OCI-LY7 (cell line): ENCODE results near the gene DNAJC3. TPM values are rescaled to one million over a fixed set of nuclear protein-coding genes. Genes with fewer than 3 reads are reported as not detected.

Source experiments
- BruUV-seq: library from RNA; stranded (reverse); fragments of 400-500 nt; replicated peaks from 2 replicates; lab custom pipeline; 2021; lab: Mats Ljungman, UMichigan
- CTCF ChIA-PET: fragments of 300-600 bp; sonication (Branson Sonifier 250); formaldehyde crosslinking; loops from one replicate; lab custom pipeline; 2022; ENCODE audit warnings: antibody characterized with exemption; ENCODE audit not compliant: unreplicated experiment; lab: Charles Lee
- POLR2A ChIA-PET: fragments of 300-600 bp; sonication (Branson Sonifier 250); formaldehyde crosslinking; loops from one replicate; lab custom pipeline; 2022; ENCODE audit warnings: antibody characterized with exemption; lab: Charles Lee
- DNase-seq: peaks from one replicate; pipeline ENCODE4 v3.0.0-alpha.2; 2015; ENCODE audit warnings: low spot score
- H2AFZ ChIP-seq: fragments of 200-600 bp; sonication (generic), shearing (Covaris generic); 2 replicates; pipeline ENCODE4 v1.6.1; 2014; ENCODE audit warnings: mild to moderate bottlenecking, antibody characterized with exemption, low read length, moderate library complexity
- H3K27ac ChIP-seq: fragments of 200-600 bp; sonication (generic); 2 replicates; pipeline ENCODE4 v1.5.1; 2014; ENCODE audit warnings: mixed run types, low read depth, mild to moderate bottlenecking, moderate library complexity, low read length, inconsistent platforms; ENCODE audit not compliant: poor library complexity, severe bottlenecking
- H3K36me3 ChIP-seq: fragments of 200-600 bp; sonication (generic); 2 replicates; pipeline ENCODE4 v1.6.1; 2014; ENCODE audit warnings: mild to moderate bottlenecking, antibody characterized with exemption, low read length, moderate library complexity, mixed read lengths; ENCODE audit not compliant: insufficient read depth
- H3K4me1 ChIP-seq: fragments of 200-600 bp; sonication (generic); 2 replicates; pipeline ENCODE4 v1.5.1; 2014; ENCODE audit warnings: mild to moderate bottlenecking, low read length; ENCODE audit not compliant: insufficient read depth, poor library complexity, severe bottlenecking
- H3K4me2 ChIP-seq: fragments of 200-600 bp; sonication (generic); 2 replicates; pipeline ENCODE4 v1.6.1; 2014; ENCODE audit warnings: mild to moderate bottlenecking, low read length
- H3K4me3 ChIP-seq: fragments of 200-600 bp; sonication (generic); 2 replicates; pipeline ENCODE4 v1.5.1; 2014; ENCODE audit warnings: mild to moderate bottlenecking, low read depth, low read length; ENCODE audit not compliant: poor library complexity, severe bottlenecking
- H3K79me2 ChIP-seq: fragments of 200-600 bp; sonication (generic); 2 replicates; pipeline ENCODE4 v1.6.1; 2016; ENCODE audit warnings: low read depth, mild to moderate bottlenecking, low read length, moderate library complexity, mixed read lengths; ENCODE audit not compliant: insufficient read depth
- H3K9me2 ChIP-seq: fragments of 200-600 bp; sonication (generic); 2 replicates; pipeline ENCODE4 v1.6.1; 2016; ENCODE audit warnings: mild to moderate bottlenecking, low read length, mixed read lengths; ENCODE audit not compliant: insufficient read depth
- H3K9me3 ChIP-seq: fragments of 200-600 bp; sonication (generic); 2 replicates; pipeline ENCODE4 v1.6.1; 2014; ENCODE audit warnings: mild to moderate bottlenecking, mixed run types, low read length, mixed read lengths
- H4K20me1 ChIP-seq: fragments of 200-600 bp; sonication (generic); 2 replicates; pipeline ENCODE4 v1.6.1; 2014; ENCODE audit warnings: mild to moderate bottlenecking, antibody characterized with exemption, low read length, moderate library complexity, mixed read lengths; ENCODE audit not compliant: insufficient read depth
- CTCF ChIP-seq: fragments of 200-600 bp; sonication (generic); conservative IDR thresholded peaks from 2 replicates; pipeline ENCODE4 v1.5.1; 2014; ENCODE audit warnings: mild to moderate bottlenecking, antibody characterized with exemption, low read length, moderate library complexity, mixed read lengths
- EZH2phosphoT487 ChIP-seq: fragments of 200-600 bp; sonication (generic); IDR thresholded peaks from 2 replicates; pipeline ENCODE4 v1.6.1; 2018; ENCODE audit warnings: low read depth, borderline replicate concordance, mild to moderate bottlenecking, mixed run types, antibody characterized with exemption, low read length, moderate library complexity, mixed read lengths
- intact Hi-C: fragments of 100-400 bp; cut with micrococcal nuclease; formaldehyde crosslinking; loops from one replicate; pipeline ENCODE4 v1.10.0; 2022; ENCODE audit not compliant: unreplicated experiment
- total RNA-seq, 2 experiments: library from RNA; depleted of rRNA in 1 of 2; stranded (reverse); fragments of >200 nt in 1 of 2; shearing (Covaris generic) in 1 of 2; gene quantifications; 2 replicates each; pipeline ENCODE4 v1.2.3, GENCODE V29; 2014 to 2022

Gene DNAJC3
- total RNA-seq, 2 experiments from 2014 or later, result 5.4 to 11.1 TPM

GRCh38 chr13:95629071-95629470 is 47.9 kb upstream of the DNAJC3 start:
- Histone ChIP-seq H3K79me2 (no peaks in the 10 kb centered on the region), H3K36me3 (no peaks in the 10 kb centered on the region), H4K20me1 (no peaks in the 10 kb centered on the region), H3K4me3 (no peak overlapping the region), H3K27ac (no peak overlapping the region), H3K4me2 (no peak overlapping the region), H2AFZ (no peak overlapping the region), H3K9me3 (no peaks in the 10 kb centered on the region), H3K4me1 (no peaks in the 10 kb centered on the region), H3K9me2 (no peaks in the 10 kb centered on the region)
- TF ChIP-seq CTCF, result no peak
- TF ChIP-seq EZH2phosphoT487, result no peak
- no TSS peak for BruUV-seq
- ChIA-PET CTCF (no interaction called here), POLR2A (no interaction called here)
- intact Hi-C loops, result no loop called here
- no peak for DNase-seq

- H3K79me2 ChIP-seq, result no peaks in the 10 kb centered on the region
- no peak for DNase-seq
- no TSS peak for BruUV-seq
- H3K4me1 ChIP-seq, result no peaks in the 10 kb centered on the region
- CTCF ChIA-PET, result no interaction called here
- POLR2A ChIA-PET, result no interaction called here
- TF ChIP-seq CTCF, result no peak
- TF ChIP-seq EZH2phosphoT487, result no peak
- H4K20me1 ChIP-seq, result no peaks in the 10 kb centered on the region
- no peak overlapping the region for H3K27ac ChIP-seq
- no peaks in the 10 kb centered on the region for H3K36me3 ChIP-seq
- H3K4me2 ChIP-seq, result no peak overlapping the region
- no peak overlapping the region for H2AFZ ChIP-seq
- intact Hi-C loops, result no loop called here
- no peak overlapping the region for H3K4me3 ChIP-seq
- no peaks in the 10 kb centered on the region for H3K9me3 ChIP-seq
- H3K9me2 ChIP-seq, result no peaks in the 10 kb centered on the region
Measured at GRCh38 chr13:95630593-95630992, 46.3 kb upstream of the DNAJC3 start.

DNA sequence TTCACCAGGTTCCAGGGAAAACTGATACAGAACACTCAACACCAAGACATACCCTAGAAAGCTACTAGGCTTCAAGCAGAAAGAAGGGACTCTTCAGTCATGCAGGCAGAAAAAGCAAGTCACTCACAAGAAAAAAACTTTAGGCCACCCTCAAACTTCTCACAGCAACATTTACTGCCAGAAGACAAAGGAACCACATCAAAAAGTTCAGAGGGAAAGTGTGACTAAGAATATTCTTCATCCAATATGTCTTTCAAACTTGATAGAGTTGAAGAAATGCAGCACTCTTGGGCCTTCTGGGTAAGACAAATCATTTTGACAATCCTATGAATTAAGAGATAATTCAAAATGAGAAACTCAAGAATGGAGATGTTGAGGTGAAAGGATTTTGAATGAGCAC is 40.1 kb upstream of the DNAJC3 start:
- Histone ChIP-seq H3K4me1 (no peaks in the 10 kb centered on the region), H3K9me2 (no peaks in the 10 kb centered on the region), H3K9me3 (no peaks in the 10 kb centered on the region), H3K4me3 (no peak overlapping the region), H4K20me1 (no peaks in the 10 kb centered on the region), H3K4me2 (no peak overlapping the region), H3K27ac (no peak overlapping the region), H2AFZ (no peak overlapping the region), H3K79me2 (no peaks in the 10 kb centered on the region), H3K36me3 (no peaks in the 10 kb centered on the region)
- intact Hi-C loops, result no loop called here
- ChIA-PET CTCF (no interaction called here), POLR2A (no interaction called here)
- no peak for DNase-seq
- BruUV-seq, result no TSS peak
- no peak for TF ChIP-seq CTCF
- no peak for TF ChIP-seq EZH2phosphoT487
